Measurements from ENCODE around the gene ST6GALNAC3.

DNA sequence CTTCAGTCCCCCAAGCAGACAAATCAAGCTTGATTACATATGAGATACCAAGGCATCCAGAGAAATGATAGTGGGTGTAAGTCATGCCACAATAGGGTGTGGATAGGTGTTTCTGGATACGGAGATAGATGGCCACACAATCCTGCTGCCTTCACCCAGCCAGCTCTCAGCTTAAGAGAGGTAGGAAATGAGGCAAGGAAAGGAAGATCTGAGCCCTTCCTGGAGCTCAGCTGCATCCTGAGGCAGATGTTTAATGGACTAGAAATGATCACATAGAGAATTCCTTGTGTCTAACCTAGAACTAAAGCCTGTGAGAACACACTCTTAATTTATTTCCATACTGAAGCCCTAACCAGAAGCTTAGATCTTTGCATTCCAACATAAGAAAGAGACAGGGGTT lies 210.3 kb downstream of the ST6GALNAC3 start:
- TF ChIP-seq, protein P1, sequence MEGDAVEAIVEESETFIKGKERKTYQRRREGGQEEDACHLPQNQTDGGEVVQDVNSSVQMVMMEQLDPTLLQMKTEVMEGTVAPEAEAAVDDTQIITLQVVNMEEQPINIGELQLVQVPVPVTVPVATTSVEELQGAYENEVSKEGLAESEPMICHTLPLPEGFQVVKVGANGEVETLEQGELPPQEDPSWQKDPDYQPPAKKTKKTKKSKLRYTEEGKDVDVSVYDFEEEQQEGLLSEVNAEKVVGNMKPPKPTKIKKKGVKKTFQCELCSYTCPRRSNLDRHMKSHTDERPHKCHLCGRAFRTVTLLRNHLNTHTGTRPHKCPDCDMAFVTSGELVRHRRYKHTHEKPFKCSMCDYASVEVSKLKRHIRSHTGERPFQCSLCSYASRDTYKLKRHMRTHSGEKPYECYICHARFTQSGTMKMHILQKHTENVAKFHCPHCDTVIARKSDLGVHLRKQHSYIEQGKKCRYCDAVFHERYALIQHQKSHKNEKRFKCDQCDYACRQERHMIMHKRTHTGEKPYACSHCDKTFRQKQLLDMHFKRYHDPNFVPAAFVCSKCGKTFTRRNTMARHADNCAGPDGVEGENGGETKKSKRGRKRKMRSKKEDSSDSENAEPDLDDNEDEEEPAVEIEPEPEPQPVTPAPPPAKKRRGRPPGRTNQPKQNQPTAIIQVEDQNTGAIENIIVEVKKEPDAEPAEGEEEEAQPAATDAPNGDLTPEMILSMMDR (IDR thresholded peaks at IDR 0.05), result no peak
- TF ChIP-seq ZFX (IDR thresholded peaks at IDR 0.05; ENCODE audit: borderline replicate concordance), result no peak

Data from 22Rv1 (cell line).